Smooth muscle cell (in vitro differentiated cells): ENCODE results near the gene CLEC1A. TPM values are rescaled to one million over a fixed set of nuclear protein-coding genes. Genes with fewer than 3 reads are reported as not detected.

ENCODE experiments used
- DNase-seq: peaks from one replicate; lab custom pipeline; 2025; ENCODE audit not compliant: unreplicated experiment; lab: John Stamatoyannopoulos, UW
- H2AFZ ChIP-seq: fragments of 200-600 bp; sonication (generic); 2 replicates; pipeline ENCODE4 v1.6.0; 2016; ENCODE audit warnings: antibody characterized with exemption, low read depth, mild to moderate bottlenecking
- H3F3A ChIP-seq: fragments of 200-600 bp; sonication (generic); 2 replicates; pipeline ENCODE4 v1.6.0; 2017; ENCODE audit warnings: antibody characterized with exemption, low read depth
- H3K27ac ChIP-seq: fragments of 200-600 bp; sonication (generic); 2 replicates; pipeline ENCODE4 v1.5.1; 2016; ENCODE audit warnings: low read depth, mild to moderate bottlenecking
- H3K27me3 ChIP-seq: fragments of 200-600 bp; sonication (generic); 2 replicates; pipeline ENCODE4 v1.6.1; 2016; ENCODE audit warnings: low read depth, mild to moderate bottlenecking
- H3K36me3 ChIP-seq: fragments of 200-600 bp; sonication (generic); 2 replicates; pipeline ENCODE4 v1.5.1; 2016; ENCODE audit warnings: low read depth
- H3K4me1 ChIP-seq: fragments of 200-600 bp; sonication (generic); 2 replicates; pipeline ENCODE4 v1.5.1; 2016; ENCODE audit warnings: low read depth
- H3K4me2 ChIP-seq: fragments of 200-600 bp; sonication (generic); 2 replicates; pipeline ENCODE4 v1.6.0; 2016; ENCODE audit warnings: mild to moderate bottlenecking
- H3K4me3 ChIP-seq: fragments of 200-600 bp; sonication (generic); 2 replicates; pipeline ENCODE4 v1.5.1; 2016; ENCODE audit warnings: mild to moderate bottlenecking
- H3K79me2 ChIP-seq: fragments of 200-600 bp; sonication (generic); 2 replicates; pipeline ENCODE4 v1.6.0; 2016; ENCODE audit warnings: low read depth, mild to moderate bottlenecking
- H3K9ac ChIP-seq: fragments of 200-600 bp; sonication (generic); 2 replicates; pipeline ENCODE4 v1.6.0; 2016; ENCODE audit warnings: low read depth
- H3K9me3 ChIP-seq: fragments of 200-600 bp; sonication (generic); replicated peaks from 2 replicates; pipeline ENCODE4 v1.5.1; 2016; ENCODE audit warnings: low read depth
- H4K20me1 ChIP-seq: fragments of 200-600 bp; sonication (generic); 2 replicates; pipeline ENCODE4 v1.6.0; 2016; ENCODE audit warnings: low read depth
- CTCF ChIP-seq: fragments of 200-600 bp; sonication (generic); IDR thresholded peaks from 2 replicates; pipeline ENCODE4 v1.5.1; 2017; ENCODE audit warnings: borderline replicate concordance, mild to moderate bottlenecking, antibody characterized with exemption; ENCODE audit not compliant: insufficient read depth, poor library complexity, severe bottlenecking
- WGBS: methylation state at CpG from one replicate; pipeline ENCODE4 v1.1.7; 2016; ENCODE audit warnings: low lambda C conversion rate; 5-methylcytosine and 5-hydroxymethylcytosine counted together
- polyA plus RNA-seq: library from polyadenylated mRNA; unstranded; fragments of >200 nt; fragmentation: Nextera tagmentation; extraction: Ambion mirVana; gene quantifications from 2 replicates; pipeline ENCODE4 v1.2.1, GENCODE V29; 2016
- total RNA-seq: library from RNA; depleted of rRNA; stranded (reverse); fragments of >200 nt; gene quantifications from 2 replicates; pipeline ENCODE4 v1.2.3, GENCODE V29; 2014

The CLEC1A gene
- total and polyA plus RNA-seq, 2 experiments from 2014 or later = not detected

- no peaks in the 10 kb centered on the region for H4K20me1 ChIP-seq
- no peak overlapping the region for H2AFZ ChIP-seq
- no peaks in the 10 kb centered on the region for H3K36me3 ChIP-seq
- TF ChIP-seq CTCF = no peak
- no peak overlapping the region for H3K4me2 ChIP-seq
- WGBS = 86% methylated on average over 4 of the region's 4 CpGs
- H3K27ac ChIP-seq = no peak overlapping the region
- peaks cover 12% of the 10 kb centered on the region for H3K27me3 ChIP-seq
- no peaks in the 10 kb centered on the region for H3K4me1 ChIP-seq
- H3K9ac ChIP-seq = no peak overlapping the region
- no peak for DNase-seq
- H3K79me2 ChIP-seq = no peaks in the 10 kb centered on the region
- H3F3A ChIP-seq = no peaks in the 10 kb centered on the region
- no peak overlapping the region for H3K4me3 ChIP-seq
- no peaks in the 10 kb centered on the region for H3K9me3 ChIP-seq
Measured at GRCh38 chr12:10122689-10123088, 23.9 kb upstream of the CLEC1A start.

GRCh38 chr12:10121278-10121677, 22.5 kb upstream of the CLEC1A start:
- no peaks in the 10 kb centered on the region for H3K79me2 ChIP-seq
- H3K4me2 ChIP-seq = peak overlapping the region; percentile 0

GRCh38 chr12:10119066-10119465, 20.3 kb upstream of the CLEC1A start:
- Histone ChIP-seq H3K9ac (no peak overlapping the region), H3K27me3 (no peaks in the 10 kb centered on the region), H3K4me3 (no peak overlapping the region), H3F3A (no peaks in the 10 kb centered on the region), H3K79me2 (no peaks in the 10 kb centered on the region), H4K20me1 (no peaks in the 10 kb centered on the region), H3K9me3 (no peaks in the 10 kb centered on the region), H3K4me2 (no peak overlapping the region), H3K27ac (peak overlapping the region; percentile 19), H3K4me1 (no peaks in the 10 kb centered on the region), H3K36me3 (no peaks in the 10 kb centered on the region), H2AFZ (no peak overlapping the region)
- no peak for TF ChIP-seq CTCF
- DNase-seq = no peak
- 61% methylated on average over 3 of the region's 3 CpGs for WGBS

More at GRCh38 chr12:10121278-10121677, 22.5 kb upstream of the CLEC1A start:
- no peak for DNase-seq
- no peaks in the 10 kb centered on the region for H3K9me3 ChIP-seq
- TF ChIP-seq CTCF = no peak
- WGBS = 43% methylated on average over 7 of the region's 7 CpGs
- H3K27me3 ChIP-seq = peaks cover 8% of the 10 kb centered on the region
- H4K20me1 ChIP-seq = no peaks in the 10 kb centered on the region
- H3K27ac ChIP-seq = no peak overlapping the region
- H3K4me3 ChIP-seq = no peak overlapping the region
- no peak overlapping the region for H3K9ac ChIP-seq
- H3K4me1 ChIP-seq = no peaks in the 10 kb centered on the region
- H2AFZ ChIP-seq = peak overlapping the region; percentile 69
- H3K36me3 ChIP-seq = no peaks in the 10 kb centered on the region
- H3F3A ChIP-seq = no peaks in the 10 kb centered on the region

- H3K4me2 ChIP-seq = no peak overlapping the region
- WGBS = 89% methylated on average over 7 of the region's 7 CpGs
- H3K36me3 ChIP-seq = no peaks in the 10 kb centered on the region
- H3K9ac ChIP-seq = no peak overlapping the region
- no peak overlapping the region for H2AFZ ChIP-seq
- H4K20me1 ChIP-seq = no peaks in the 10 kb centered on the region
- no peak for DNase-seq
- no peaks in the 10 kb centered on the region for H3F3A ChIP-seq
- no peaks in the 10 kb centered on the region for H3K9me3 ChIP-seq
- H3K27ac ChIP-seq = no peak overlapping the region
- no peaks in the 10 kb centered on the region for H3K79me2 ChIP-seq
- TF ChIP-seq CTCF = no peak
- H3K4me3 ChIP-seq = no peak overlapping the region
- no peaks in the 10 kb centered on the region for H3K4me1 ChIP-seq
- no peaks in the 10 kb centered on the region for H3K27me3 ChIP-seq
Measured at GRCh38 chr12:10115890-10116289, 17.1 kb upstream of the CLEC1A start.
